Measurements from ENCODE around the gene NENF.
A peak's percentile ranks its signal among the peaks of the same experiment; 100 is the strongest.
"Not testable (repeated sequence)": the region's sequence is repeated elsewhere in the genome, so short reads cannot be mapped to it uniquely, and the experiment has no call there.

NENF gene

DNA sequence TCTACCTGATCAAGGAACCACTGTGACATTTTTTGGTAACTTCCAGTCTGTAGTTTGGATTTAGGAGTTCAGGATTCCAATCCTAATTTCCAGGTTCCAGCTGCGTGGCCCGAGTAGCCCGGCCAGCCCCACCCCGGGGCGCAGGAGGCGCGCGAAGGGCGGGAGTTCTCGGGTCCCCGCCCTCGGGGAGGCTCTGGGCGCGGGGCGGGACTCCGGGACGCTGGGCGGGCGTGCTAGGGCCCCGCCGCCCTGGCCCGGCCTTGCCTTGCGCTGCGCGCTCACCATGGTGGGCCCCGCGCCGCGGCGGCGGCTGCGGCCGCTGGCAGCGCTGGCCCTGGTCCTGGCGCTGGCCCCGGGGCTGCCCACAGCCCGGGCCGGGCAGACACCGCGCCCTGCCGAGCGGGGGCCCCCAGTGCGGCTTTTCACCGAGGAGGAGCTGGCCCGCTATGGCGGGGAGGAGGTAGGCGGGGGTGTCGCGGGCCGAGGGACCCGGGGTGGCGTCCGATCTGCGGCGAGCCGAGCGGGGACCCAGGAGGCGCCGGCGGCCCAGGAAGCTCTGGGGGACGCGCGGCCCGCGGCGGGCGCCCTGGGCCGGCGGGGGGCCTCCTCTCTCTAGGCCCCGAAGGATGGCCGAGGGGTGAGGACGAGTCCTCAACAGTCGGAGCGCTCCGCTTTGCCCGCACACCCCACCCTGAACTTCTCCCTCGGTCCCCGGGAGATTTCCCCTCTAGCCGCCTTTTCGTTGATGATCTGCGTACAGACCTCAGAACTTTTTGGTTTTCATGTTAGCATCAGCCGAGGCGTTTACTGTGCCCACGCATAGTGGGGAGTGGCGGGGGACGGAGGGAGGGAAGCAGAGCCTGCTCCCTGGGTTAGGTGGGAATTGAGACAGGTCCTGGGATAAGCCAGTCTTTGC, at the start of gene NENF:
TSS of gene NENF (plus strand) at position 260 of the 916 bp plus-strand sequence. CDS start at position 284, 24 bp downstream.
- DNase-seq (ENCODE audit: low read depth) = peak; percentile 90

DNA sequence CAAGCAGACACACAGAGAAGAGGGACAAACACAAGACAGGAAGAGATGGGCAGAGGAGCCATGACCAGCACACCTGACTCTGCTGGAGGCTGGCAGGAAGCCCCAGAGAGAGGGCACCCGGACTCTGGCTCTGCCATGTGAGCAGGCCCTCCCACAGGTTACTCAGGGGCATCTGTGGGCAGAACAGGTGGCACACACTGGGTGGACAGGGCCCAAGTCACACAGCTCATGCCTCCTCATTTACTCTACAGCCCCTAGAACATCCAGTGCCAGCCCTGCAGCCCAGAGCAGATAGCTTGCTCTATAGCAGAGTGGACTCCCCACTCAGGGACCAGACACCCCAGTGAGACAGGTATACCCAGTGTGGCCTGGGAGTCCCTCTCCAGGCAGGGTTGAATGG, 46.7 kb upstream of the NENF start:
- DNase-seq (ENCODE audit: low read depth) = no peak

DNA sequence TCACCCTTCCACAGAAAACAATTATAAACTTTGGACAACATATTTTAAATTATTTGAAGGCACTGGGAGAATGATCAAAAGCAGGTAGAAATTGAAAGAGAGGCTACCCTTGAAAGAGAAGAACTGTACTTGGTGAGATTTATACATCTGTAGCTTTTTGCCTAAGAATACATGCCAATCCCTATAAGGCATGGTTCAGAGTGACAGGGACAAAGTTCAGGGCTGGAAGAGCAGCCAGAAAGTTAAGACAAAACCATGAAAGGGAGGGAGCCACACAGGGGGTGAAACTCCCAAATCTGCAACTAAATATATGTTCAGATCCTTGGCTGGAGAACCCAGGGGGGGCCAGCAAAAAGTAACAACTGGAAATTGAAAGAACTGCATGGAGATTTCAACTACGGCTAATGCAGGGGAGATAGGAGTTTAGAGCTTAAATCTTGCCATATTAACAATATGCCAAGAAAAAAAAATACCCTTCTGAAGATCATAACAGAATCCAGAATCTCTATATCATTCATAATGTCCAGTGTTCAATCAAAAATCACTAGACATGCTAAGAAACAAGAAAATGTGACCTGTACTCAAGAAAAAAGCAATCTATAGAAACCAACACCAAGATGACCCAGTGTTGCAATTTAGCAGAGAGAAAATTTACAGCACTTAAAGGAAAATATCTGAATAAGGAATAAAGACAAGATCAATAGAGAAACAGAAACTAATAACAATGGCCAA, 43.6 kb upstream of the NENF start:
- no peak for DNase-seq (ENCODE audit: low read depth)

- DNase-seq (ENCODE audit: low read depth) = not testable (repeated sequence)
Measured at GRCh38 chr1:212395678-212396437, 36.9 kb upstream of the NENF start.

- peak; percentile 15 for DNase-seq (ENCODE audit: low read depth)
Measured at GRCh38 chr1:212396638-212397037, 36.1 kb upstream of the NENF start.

DNA sequence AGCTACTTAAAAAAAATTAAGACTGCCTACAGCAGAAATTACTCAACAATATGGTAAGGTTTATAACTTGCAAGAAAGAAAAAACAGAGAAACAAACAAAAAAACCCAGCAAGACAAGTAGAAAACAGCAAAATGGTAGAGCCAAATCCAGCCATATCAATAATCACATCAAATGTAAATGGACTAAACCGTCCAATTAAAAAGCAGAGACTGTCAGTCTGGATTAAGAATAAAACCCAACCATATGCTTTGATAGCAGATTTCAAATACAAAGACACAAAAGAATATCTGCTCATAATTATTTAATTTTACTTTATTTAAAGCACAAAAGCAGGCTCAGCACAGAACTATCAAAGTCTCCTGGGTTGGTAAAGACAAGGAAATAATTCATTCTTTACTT, 35.5 kb upstream of the NENF start:
- no peak for DNase-seq (ENCODE audit: low read depth)

DNA sequence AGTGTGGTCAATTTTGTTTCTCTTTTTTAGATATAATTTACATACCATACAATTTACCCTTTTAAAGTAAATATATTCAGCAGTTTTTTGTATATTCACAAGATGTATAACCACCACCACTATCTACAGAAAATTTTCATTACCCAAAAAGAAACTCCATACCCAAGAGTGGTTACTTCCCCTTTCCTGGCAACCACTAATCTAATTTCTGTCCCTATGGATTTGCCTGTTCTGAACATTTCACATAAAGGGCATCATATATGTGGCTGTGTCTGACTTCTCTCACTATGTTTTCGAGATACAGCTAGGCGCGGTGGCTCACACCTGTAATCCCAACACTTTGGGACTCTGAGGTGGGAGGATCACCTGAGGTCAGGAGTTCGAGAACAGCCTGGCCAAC, 31.7 kb upstream of the NENF start:
- no peak for DNase-seq (ENCODE audit: low read depth)

DNA sequence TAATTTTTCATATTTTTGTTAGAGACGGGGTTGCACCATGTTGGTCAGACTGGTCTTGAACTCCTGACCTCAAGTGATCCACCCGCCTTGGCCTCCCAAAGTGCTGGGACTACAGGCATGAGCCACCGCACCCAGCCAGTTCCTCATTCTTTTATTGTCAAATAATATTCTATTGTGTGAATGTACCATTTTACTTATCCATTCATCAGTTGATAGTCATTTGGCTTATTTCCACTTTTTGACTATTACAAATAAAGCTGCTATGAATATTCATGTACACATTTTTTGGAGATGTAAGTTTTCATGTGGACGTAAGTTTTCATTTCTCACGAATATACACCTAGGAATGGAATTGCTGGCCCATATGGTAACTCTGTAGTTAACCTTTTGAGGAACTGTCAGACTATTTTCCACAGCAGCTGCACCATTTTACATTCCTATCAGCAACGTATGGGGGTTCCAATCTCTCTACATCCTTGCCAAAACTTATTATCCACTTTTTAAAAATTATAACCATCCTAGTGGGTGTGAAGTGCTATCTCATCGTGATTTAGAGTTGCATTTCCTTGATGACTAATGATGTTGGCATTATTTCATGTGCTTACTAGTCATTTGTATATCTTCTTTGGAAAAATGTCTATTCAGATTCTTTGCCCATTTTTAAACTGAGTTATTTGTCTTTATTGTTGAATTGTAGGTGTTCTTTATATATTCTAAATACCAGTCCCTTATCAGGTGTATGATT, 30.7 kb upstream of the NENF start:
- DNase-seq (ENCODE audit: low read depth) = peak; percentile 83

DNA sequence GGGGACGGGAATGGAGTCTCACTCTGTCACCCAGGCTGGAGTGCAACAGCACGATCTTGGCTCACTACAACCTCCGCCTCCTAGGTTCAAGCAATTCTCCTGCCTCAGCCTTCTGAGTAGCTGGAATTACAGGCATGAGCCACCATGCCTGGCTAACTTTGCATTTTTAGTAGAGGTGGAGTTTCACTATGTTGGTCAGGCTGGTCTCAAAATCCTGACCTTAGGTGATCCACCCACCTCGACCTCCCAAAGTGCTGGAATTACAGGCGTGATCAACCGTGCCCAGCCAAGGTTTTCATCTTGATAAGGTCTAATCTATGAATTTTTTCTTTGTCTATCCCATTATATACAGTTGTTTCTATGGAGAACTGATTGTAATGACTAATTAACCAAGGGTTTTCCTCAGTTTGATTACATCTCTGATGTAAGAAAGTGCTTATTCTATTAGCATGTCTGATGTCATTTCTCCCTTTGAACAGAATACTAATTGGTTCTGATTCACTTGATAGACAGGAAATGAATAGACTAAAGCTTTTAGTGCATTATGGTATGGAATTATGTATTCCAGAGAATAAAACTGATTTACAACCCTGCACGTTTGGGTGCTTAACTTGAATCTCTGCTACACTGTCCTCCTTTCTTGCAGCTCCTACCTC, 29.9 kb upstream of the NENF start:
- peak; percentile 39 for DNase-seq (ENCODE audit: low read depth)

GRCh38 chr1:212410231-212410820, 22.4 kb upstream of the NENF start:
- DNase-seq (ENCODE audit: low read depth) = no peak

DNA sequence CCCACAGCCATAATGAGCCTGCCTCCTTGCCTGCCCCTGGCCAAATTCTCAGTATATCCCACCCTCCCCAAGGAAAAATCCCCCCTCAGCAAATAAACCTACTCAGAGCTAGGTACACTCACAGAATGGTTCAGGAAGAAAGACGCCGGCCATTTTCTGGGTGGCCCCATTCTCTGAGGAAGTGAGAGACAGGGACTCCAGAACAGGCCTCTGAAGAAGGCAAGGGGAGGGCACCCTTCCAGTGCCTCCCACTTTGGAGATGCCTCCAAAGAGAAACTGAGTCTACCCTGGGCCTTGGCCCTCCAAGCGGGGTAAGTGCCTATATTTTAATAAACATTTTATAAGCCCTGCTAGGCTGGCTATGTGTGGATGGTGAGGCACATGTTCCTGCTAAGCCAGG, 20.3 kb upstream of the NENF start:
- DNase-seq (ENCODE audit: low read depth) = no peak

DNA sequence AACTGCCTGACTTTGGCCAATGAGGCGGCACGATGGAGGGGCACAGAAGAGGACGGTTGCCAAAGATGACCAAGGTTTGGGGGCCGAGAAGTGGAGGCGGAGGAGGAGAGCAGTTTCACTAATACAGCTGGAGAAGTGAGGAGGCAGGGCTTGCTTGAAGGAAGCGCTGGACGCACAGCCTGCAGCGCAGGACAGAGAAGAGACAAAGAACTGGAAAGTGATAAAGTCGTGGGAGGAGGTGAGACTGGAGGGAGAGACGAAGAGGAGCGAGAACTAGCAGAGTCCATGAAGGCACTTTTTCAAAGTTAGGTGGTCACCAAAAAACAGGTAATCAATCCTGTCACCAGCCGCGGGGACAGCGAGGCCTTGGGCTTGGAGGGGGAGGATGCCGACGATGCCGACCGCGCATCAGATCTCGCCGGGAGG, 18.8 kb upstream of the NENF start:
- no peak for DNase-seq (ENCODE audit: low read depth)

DNA sequence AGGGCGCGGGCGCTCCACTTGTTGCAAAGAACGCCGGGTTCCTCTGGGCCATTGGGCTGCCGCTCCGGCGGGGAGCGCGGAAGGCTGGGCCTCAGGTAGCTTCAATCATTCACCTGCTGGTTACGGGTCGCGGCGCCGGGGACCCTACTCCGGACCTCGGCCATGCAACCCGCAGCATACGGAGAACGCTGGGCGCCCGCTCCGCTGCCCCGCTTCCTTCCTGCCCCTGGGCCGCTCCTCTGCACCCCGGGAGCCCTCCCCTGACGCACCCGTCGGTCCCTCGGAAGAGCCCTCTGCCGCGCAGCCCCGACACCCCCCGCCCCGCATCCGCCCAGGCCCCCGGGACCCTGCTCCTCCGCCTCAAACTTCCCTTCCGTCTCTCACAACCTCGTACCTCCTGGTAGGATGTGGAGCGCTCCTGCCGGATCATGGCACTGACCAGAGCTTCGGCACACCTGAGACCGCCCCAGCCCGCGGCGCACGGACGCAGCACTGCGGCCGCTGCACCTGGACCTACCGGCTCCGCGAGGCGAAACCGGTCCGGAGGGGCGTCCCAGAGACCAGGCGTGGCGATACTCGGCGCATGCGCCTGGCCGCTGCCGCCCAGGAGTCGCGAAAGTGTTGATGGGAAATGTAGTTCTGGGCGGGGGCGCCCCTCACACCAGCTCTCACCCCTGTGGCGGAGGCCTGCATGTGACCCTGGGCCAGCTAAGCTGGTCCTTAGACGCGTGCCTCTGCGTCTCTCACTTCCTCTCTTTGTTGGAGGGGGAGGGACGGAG, 18.2 kb upstream of the NENF start, which contains the start of gene PACC1:
TSS of gene PACC1 (minus strand) at position 559 of the 779 bp plus-strand sequence. CDS start at position 430, 129 bp downstream.
- peak; percentile 94 for DNase-seq (ENCODE audit: low read depth)

GRCh38 chr1:212415107-212415841, 17.4 kb upstream of the NENF start:
- no peak for DNase-seq (ENCODE audit: low read depth)

- no peak for DNase-seq (ENCODE audit: low read depth)
Measured at GRCh38 chr1:212421165-212421564, 11.6 kb upstream of the NENF start.

GRCh38 chr1:212423879-212424278, 8.8 kb upstream of the NENF start:
- no peak for DNase-seq (ENCODE audit: low read depth)

DNA sequence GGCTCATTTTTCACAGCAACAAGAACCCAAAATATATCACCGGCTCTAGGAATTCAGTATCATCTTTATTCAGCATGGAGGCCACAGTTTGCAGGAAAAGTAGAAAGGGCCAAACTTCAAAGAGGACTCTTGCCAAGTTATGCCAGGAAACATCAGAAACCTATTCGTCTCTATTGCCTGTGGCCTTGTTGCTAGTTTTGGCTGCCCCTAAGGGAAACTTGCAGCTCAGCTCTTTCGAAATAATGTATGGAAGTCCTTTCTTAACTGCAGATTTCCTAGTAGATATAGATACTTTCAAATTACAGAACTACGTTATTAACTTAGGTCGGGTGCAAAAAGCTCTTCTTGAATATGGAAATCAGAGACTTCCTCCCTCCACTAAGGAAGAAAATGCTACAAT, 4.2 kb upstream of the NENF start:
- DNase-seq (ENCODE audit: low read depth) = no peak

DNA sequence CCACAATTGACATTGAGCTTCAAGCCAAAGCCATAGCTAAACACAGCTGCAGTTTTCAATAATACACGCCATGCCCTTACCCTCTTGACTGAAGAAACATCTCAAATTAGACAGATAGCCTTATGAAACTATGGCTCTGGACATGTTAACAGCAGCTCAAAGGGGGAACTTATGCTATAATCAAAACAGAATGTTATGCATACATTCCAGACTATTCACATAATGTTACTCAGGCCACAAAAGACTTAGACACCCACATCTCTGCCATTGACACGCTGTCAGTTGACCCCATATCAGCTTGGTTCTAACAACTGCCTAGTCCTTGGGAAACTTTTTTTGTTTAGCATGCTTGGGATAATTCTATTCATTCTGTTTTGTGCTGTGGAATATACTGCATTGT, 2.3 kb upstream of the NENF start:
- DNase-seq (ENCODE audit: low read depth) = no peak

DNA sequence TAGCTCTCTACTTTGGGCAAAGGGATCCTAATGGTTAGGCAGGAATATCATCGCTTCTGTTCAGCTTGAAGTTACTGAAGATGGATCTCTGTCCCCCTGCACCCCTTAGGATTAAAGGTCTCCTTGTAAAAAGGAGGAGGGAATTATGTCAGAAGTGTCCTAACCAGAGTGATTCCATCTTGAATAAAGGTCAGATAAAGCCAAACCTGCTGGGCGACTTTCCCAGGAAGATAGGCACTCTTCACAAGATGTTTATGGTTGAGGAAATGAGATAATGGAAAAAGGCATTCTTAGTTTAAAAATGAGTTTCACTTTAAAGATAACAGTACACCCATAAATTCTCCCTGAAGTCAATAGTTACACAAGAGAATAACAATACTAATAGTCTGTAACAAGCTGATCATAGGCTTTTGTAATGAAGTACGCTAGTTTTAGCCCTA, 1.7 kb upstream of the NENF start:
- DNase-seq (ENCODE audit: low read depth) = no peak

Data from ELR (cell line).